DND-41 (cell line): ENCODE measurements around the gene IL17B.

Experiments
- ATAC-seq: fragments of 200-7000 bp; cut with Tn5 transposase; 3 replicates; pipeline ENCODE4 v1.9.1; 2021; ENCODE audit warnings: low read depth; ENCODE audit not compliant: insufficient read depth
- DNase-seq: peaks from one replicate; pipeline ENCODE4 v3.0.0-alpha.2; 2020
- H2AFZ ChIP-seq: 2 replicates; pipeline ENCODE4 v1.6.0; 2012; ENCODE audit warnings: low read depth, low read length
- H3K27ac ChIP-seq: 2 replicates; pipeline ENCODE4 v1.5.1; 2012; ENCODE audit warnings: low read length, inconsistent platforms
- H3K27me3 ChIP-seq: fragments of 200-600 bp; sonication (generic); 2 replicates; pipeline ENCODE4 v1.6.0; 2012; ENCODE audit warnings: low read length, mild to moderate bottlenecking, inconsistent platforms; ENCODE audit not compliant: insufficient read depth, poor library complexity
- H3K36me3 ChIP-seq: 2 replicates; pipeline ENCODE4 v1.5.1; 2012; ENCODE audit warnings: low read length, inconsistent platforms; ENCODE audit not compliant: insufficient read depth
- H3K4me1 ChIP-seq: 2 replicates; pipeline ENCODE4 v1.5.1; 2012; ENCODE audit warnings: mild to moderate bottlenecking, low read length; ENCODE audit not compliant: insufficient read depth
- H3K4me2 ChIP-seq: 2 replicates; pipeline ENCODE4 v1.6.0; 2012; ENCODE audit warnings: mild to moderate bottlenecking, moderate library complexity, low read length, inconsistent platforms; ENCODE audit not compliant: insufficient read depth
- H3K4me3 ChIP-seq, 2 experiments: fragments of 200-600 bp in 1 of 2; shearing (Covaris generic) in 1 of 2; 2 replicates each; pipeline ENCODE4 v1.5.1; 2012 to 2016; ENCODE audit warnings: inconsistent platforms in 2 of 2, low read length in 2 of 2, mild to moderate bottlenecking in 2 of 2, low read depth in 1 of 2, moderate library complexity in 1 of 2
- H3K79me2 ChIP-seq: 2 replicates; pipeline ENCODE4 v1.6.0; 2012; ENCODE audit warnings: low read length, inconsistent platforms; ENCODE audit not compliant: insufficient read depth
- H3K9ac ChIP-seq: 2 replicates; pipeline ENCODE4 v1.6.0; 2012; ENCODE audit warnings: low read depth, mild to moderate bottlenecking, inconsistent platforms, low read length, moderate library complexity
- H3K9me3 ChIP-seq: 2 replicates; pipeline ENCODE4 v1.5.1; 2012; ENCODE audit warnings: low read length, moderate library complexity, mild to moderate bottlenecking, inconsistent platforms; ENCODE audit not compliant: insufficient read depth, severe bottlenecking
- H4K20me1 ChIP-seq: 2 replicates; pipeline ENCODE4 v1.6.0; 2012; ENCODE audit warnings: low read length; ENCODE audit not compliant: insufficient read depth
- CTCF ChIP-seq: IDR thresholded peaks from 2 replicates; pipeline ENCODE4 v1.5.1; 2012; ENCODE audit warnings: borderline replicate concordance, low read length, moderate library complexity, mild to moderate bottlenecking; ENCODE audit not compliant: poor library complexity, severe bottlenecking; ENCODE audit errors: extremely low read depth
- EZH2 ChIP-seq: IDR thresholded peaks from 3 replicates; pipeline ENCODE4 v1.6.1; 2012; ENCODE audit warnings: borderline replicate concordance, low read depth, mild to moderate bottlenecking, moderate library complexity, low read length, inconsistent platforms; ENCODE audit not compliant: severe bottlenecking

Gene IL17B

DNA sequence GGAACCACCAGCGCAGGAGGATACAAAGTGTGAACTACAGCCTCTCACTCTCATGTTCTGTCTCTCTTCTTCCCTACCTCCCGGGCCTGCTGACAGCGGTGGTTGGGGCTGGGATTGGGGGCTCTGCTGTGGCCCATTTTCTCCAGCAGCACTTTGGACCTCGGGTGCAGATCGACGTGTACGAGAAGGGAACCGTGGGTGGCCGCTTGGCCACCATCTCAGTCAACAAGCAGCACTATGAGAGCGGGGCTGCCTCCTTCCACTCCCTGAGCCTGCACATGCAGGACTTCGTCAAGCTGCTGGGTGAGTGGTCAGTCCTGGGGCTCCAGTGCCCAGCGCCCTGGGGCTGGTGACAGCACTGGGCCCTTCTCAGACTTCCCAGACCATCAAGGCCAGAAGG, 16.6 kb downstream of the IL17B start:
- Histone ChIP-seq H3K4me1 (peaks cover 22% of the 10 kb centered on the region), H3K36me3 (no peaks in the 10 kb centered on the region), H4K20me1 (no peaks in the 10 kb centered on the region; the same call in 1 of the 2 replicates), H3K27ac (no peak overlapping the region), H3K4me3 (no peak overlapping the region), H3K4me2 (no peak overlapping the region), H2AFZ (no peak overlapping the region), H3K79me2 (peaks cover 8% of the 10 kb centered on the region), H3K27me3 (no peaks in the 10 kb centered on the region), H3K9me3 (no peaks in the 10 kb centered on the region), H3K9ac (no peak overlapping the region)
- DNase-seq = no peak
- ATAC-seq = no peak
- no peak for TF ChIP-seq EZH2
- no peak for TF ChIP-seq CTCF

GRCh38 chr5:149360272-149360671, 18.8 kb downstream of the IL17B start:
- TF ChIP-seq CTCF (no peak), EZH2 (no peak)

GRCh38 chr5:149358868-149359495, 20.1 kb downstream of the IL17B start:
- ATAC-seq (no peak), DNase-seq (no peak)
- H3K4me3 ChIP-seq = peak overlapping the region; percentile 75 to 92; a peak in 3 of 4 replicates
- H3K9ac ChIP-seq = peak overlapping the region; percentile 85
- H2AFZ ChIP-seq = no peak overlapping the region
- TF ChIP-seq CTCF = no peak
- no peak for TF ChIP-seq EZH2
- peaks cover 8% of the 10 kb centered on the region for H3K79me2 ChIP-seq
- H4K20me1 ChIP-seq = no peaks in the 10 kb centered on the region
- peak overlapping the region; percentile 64; the same call in 1 of the 2 replicates for H3K27ac ChIP-seq
- no peaks in the 10 kb centered on the region for H3K36me3 ChIP-seq
- H3K9me3 ChIP-seq = no peaks in the 10 kb centered on the region
- no peaks in the 10 kb centered on the region for H3K27me3 ChIP-seq
- H3K4me2 ChIP-seq = peak overlapping the region; percentile 84
- H3K4me1 ChIP-seq = peaks cover 36% of the 10 kb centered on the region

More at GRCh38 chr5:149360272-149360671, 18.8 kb downstream of the IL17B start:
- no peaks in the 10 kb centered on the region for H3K9me3 ChIP-seq
- H3K36me3 ChIP-seq = no peaks in the 10 kb centered on the region
- H3K9ac ChIP-seq = no peak overlapping the region
- no peak overlapping the region for H2AFZ ChIP-seq
- ATAC-seq (no peak), DNase-seq (no peak)
- H3K79me2 ChIP-seq = peaks cover 8% of the 10 kb centered on the region
- no peaks in the 10 kb centered on the region for H4K20me1 ChIP-seq
- no peaks in the 10 kb centered on the region for H3K27me3 ChIP-seq
- H3K4me3 ChIP-seq = no peak overlapping the region
- no peak overlapping the region for H3K27ac ChIP-seq
- peaks cover 36% of the 10 kb centered on the region for H3K4me1 ChIP-seq
- H3K4me2 ChIP-seq = no peak overlapping the region
